Effector memory CD8-positive, alpha-beta T cell (primary cell): ENCODE data around the gene AKT3.
A peak's percentile ranks its signal among the peaks of the same experiment; 100 is the strongest.
"Not testable (repeated sequence)": the region's sequence is repeated elsewhere in the genome, so short reads cannot be mapped to it uniquely, and the experiment has no call there.

Source experiments
- ATAC-seq: fragments of 150-1000 bp; cut with Tn5 transposase; replicated peaks from 2 replicates; pipeline ENCODE4 v1.10.0; 2021; ENCODE audit warnings: mild to moderate bottlenecking, moderate library complexity
- DNase-seq, 3 experiments: peaks; one replicate each; pipeline ENCODE4 v3.0.0; 2021
- H3K27ac Mint-ChIP-seq, 2 donors: one replicate each; pipeline ENCODE4 v1.8.0; 2022; ENCODE audit warnings: mild to moderate bottlenecking in 2 of 2, mixed read lengths in 2 of 2, moderate library complexity in 2 of 2
- H3K27me3 Mint-ChIP-seq, 2 donors: one replicate each; pipeline ENCODE4 v1.8.0; 2022; ENCODE audit warnings: mixed read lengths in 2 of 2
- H3K36me3 Mint-ChIP-seq: one replicate; pipeline ENCODE4 v1.8.0; 2022; ENCODE audit warnings: mild to moderate bottlenecking, moderate library complexity, mixed read lengths; ENCODE audit not compliant: insufficient read depth
- H3K4me1 Mint-ChIP-seq, 2 donors: one replicate each; pipeline ENCODE4 v1.8.0; 2022; ENCODE audit warnings: low read depth in 2 of 2, mixed read lengths in 2 of 2
- H3K4me3 Mint-ChIP-seq, 2 donors: one replicate each; pipeline ENCODE4 v1.8.0; 2022; ENCODE audit warnings: mild to moderate bottlenecking in 2 of 2, mixed read lengths in 2 of 2, moderate library complexity in 2 of 2
- H3K9me3 Mint-ChIP-seq, 2 donors: one replicate each; pipeline ENCODE4 v1.8.0; 2022; ENCODE audit warnings: mixed read lengths in 2 of 2

AKT3 gene

GRCh38 chr1:243620096-243620495 lies 229.9 kb downstream of the AKT3 start:
- no peak for ATAC-seq
- no peak overlapping the region for H3K27ac Mint-ChIP-seq

GRCh38 chr1:243609698-243610097 lies 240.3 kb downstream of the AKT3 start:
- H3K36me3 Mint-ChIP-seq, result peaks cover 19% of the 10 kb centered on the region
- DNase-seq (no peak), ATAC-seq (no peak)
- H3K4me3 Mint-ChIP-seq, result no peak overlapping the region
- H3K27me3 Mint-ChIP-seq, result no peaks in the 10 kb centered on the region
- H3K9me3 Mint-ChIP-seq, result no peaks in the 10 kb centered on the region
- H3K4me1 Mint-ChIP-seq, result no peaks in the 10 kb centered on the region
- H3K27ac Mint-ChIP-seq, result no peak overlapping the region

More at GRCh38 chr1:243620096-243620495, 229.9 kb downstream of the AKT3 start:
- Mint-ChIP-seq H3K9me3 (peaks cover 0 to 6% of the 10 kb centered on the region in 2 donors), H3K27me3 (no peaks in the 10 kb centered on the region), H3K4me1 (peaks cover 14 to 25% of the 10 kb centered on the region in 2 donors), H3K36me3 (peaks cover 19% of the 10 kb centered on the region), H3K4me3 (no peak overlapping the region)
- no peak for DNase-seq

GRCh38 chr1:243605604-243606003 lies 244.4 kb downstream of the AKT3 start:
- Mint-ChIP-seq H3K9me3 (peaks cover 0 to 2% of the 10 kb centered on the region in 2 donors), H3K4me3 (no peak overlapping the region), H3K36me3 (peaks cover 10% of the 10 kb centered on the region), H3K27ac (peak overlapping the region in 1 of 2 donors; percentile 42), H3K27me3 (no peaks in the 10 kb centered on the region), H3K4me1 (no peaks in the 10 kb centered on the region)
- ATAC-seq (no peak), DNase-seq (no peak)

- H3K36me3 Mint-ChIP-seq, result peaks cover 7% of the 10 kb centered on the region
- H3K27me3 Mint-ChIP-seq, result no peaks in the 10 kb centered on the region
- no peak overlapping the region for H3K4me3 Mint-ChIP-seq
- peaks cover 0 to 2% of the 10 kb centered on the region in 2 donors for H3K9me3 Mint-ChIP-seq
- ATAC-seq, result no peak
- H3K27ac Mint-ChIP-seq, result no peak overlapping the region
- no peak for DNase-seq
- H3K4me1 Mint-ChIP-seq, result peaks cover 11 to 13% of the 10 kb centered on the region in 2 donors
These were observed 248.3 kb downstream of the AKT3 start for GRCh38 chr1:243601720-243602119.

- DNase-seq (no peak), ATAC-seq (peak; percentile 43)
- Mint-ChIP-seq H3K9me3 (peaks cover 0 to 2% of the 10 kb centered on the region in 2 donors), H3K27me3 (no peaks in the 10 kb centered on the region), H3K4me3 (peak overlapping the region in 1 of 2 donors; percentile 23), H3K36me3 (no peaks in the 10 kb centered on the region), H3K4me1 (peaks cover 26 to 30% of the 10 kb centered on the region in 2 donors), H3K27ac (peak overlapping the region; percentile 35 to 44)
These were observed 251.6 kb downstream of the AKT3 start for GRCh38 chr1:243598433-243598832.

GRCh38 chr1:243597383-243597782 lies 252.7 kb downstream of the AKT3 start:
- Mint-ChIP-seq H3K36me3 (no peaks in the 10 kb centered on the region), H3K4me3 (no peak overlapping the region), H3K9me3 (peaks cover 0 to 2% of the 10 kb centered on the region in 2 donors), H3K4me1 (peaks cover 26 to 30% of the 10 kb centered on the region in 2 donors), H3K27me3 (no peaks in the 10 kb centered on the region), H3K27ac (peak overlapping the region; percentile 63 to 96)
- ATAC-seq (no peak), DNase-seq (no peak)

GRCh38 chr1:243596431-243597062 lies 253.5 kb downstream of the AKT3 start:
- Mint-ChIP-seq H3K36me3 (no peaks in the 10 kb centered on the region), H3K27me3 (no peaks in the 10 kb centered on the region), H3K27ac (peak overlapping the region; percentile 71 to 96), H3K4me3 (peak overlapping the region; percentile 35 to 72), H3K4me1 (peaks cover 26 to 30% of the 10 kb centered on the region in 2 donors), H3K9me3 (no peaks in the 10 kb centered on the region)
- ATAC-seq (peak; percentile 88), DNase-seq (peak; percentile 14 to 23 (median 22))

- Mint-ChIP-seq H3K27me3 (no peaks in the 10 kb centered on the region), H3K9me3 (no peaks in the 10 kb centered on the region), H3K4me1 (peaks cover 26 to 30% of the 10 kb centered on the region in 2 donors), H3K27ac (peak overlapping the region; percentile 71 to 96), H3K36me3 (no peaks in the 10 kb centered on the region), H3K4me3 (peak overlapping the region; percentile 35 to 72)
- ATAC-seq (peak; percentile 62), DNase-seq (no peak)
These were observed 254.4 kb downstream of the AKT3 start for GRCh38 chr1:243595527-243596210.

- H3K4me3 Mint-ChIP-seq, result no peak overlapping the region
- no peaks in the 10 kb centered on the region for H3K27me3 Mint-ChIP-seq
- ATAC-seq (no peak), DNase-seq (no peak)
- peaks cover 0 to 2% of the 10 kb centered on the region in 2 donors for H3K9me3 Mint-ChIP-seq
- peaks cover 26 to 34% of the 10 kb centered on the region in 2 donors for H3K4me1 Mint-ChIP-seq
- peak overlapping the region; percentile 55 to 96 for H3K27ac Mint-ChIP-seq
- H3K36me3 Mint-ChIP-seq, result no peaks in the 10 kb centered on the region
These were observed 255.6 kb downstream of the AKT3 start for GRCh38 chr1:243594455-243594854.

- H3K27me3 Mint-ChIP-seq, H3K27ac Mint-ChIP-seq, DNase-seq, H3K9me3 Mint-ChIP-seq, ATAC-seq, H3K4me3 Mint-ChIP-seq, H3K36me3 Mint-ChIP-seq: not testable (repeated sequence)
- H3K4me1 Mint-ChIP-seq, result peaks cover 7 to 22% of the 10 kb centered on the region in 2 donors
These were observed 260.8 kb downstream of the AKT3 start for GRCh38 chr1:243589286-243589685.

- H3K27me3 Mint-ChIP-seq, result no peaks in the 10 kb centered on the region
- H3K4me3 Mint-ChIP-seq, result no peak overlapping the region
- ATAC-seq, result no peak
- DNase-seq, result no peak
- H3K27ac Mint-ChIP-seq, result peak overlapping the region in 1 of 2 donors; percentile 55
- no peaks in the 10 kb centered on the region for H3K36me3 Mint-ChIP-seq
- H3K4me1 Mint-ChIP-seq, result peaks cover 9 to 25% of the 10 kb centered on the region in 2 donors
- H3K9me3 Mint-ChIP-seq, result peaks cover 7 to 8% of the 10 kb centered on the region in 2 donors
These were observed 262.1 kb downstream of the AKT3 start for GRCh38 chr1:243587823-243588560.

- H3K36me3 Mint-ChIP-seq, result no peaks in the 10 kb centered on the region
- no peak overlapping the region for H3K4me3 Mint-ChIP-seq
- H3K27ac Mint-ChIP-seq, result no peak overlapping the region
- no peak for DNase-seq
- no peaks in the 10 kb centered on the region for H3K27me3 Mint-ChIP-seq
- H3K4me1 Mint-ChIP-seq, result peaks cover 9 to 25% of the 10 kb centered on the region in 2 donors
- peaks cover 7 to 8% of the 10 kb centered on the region in 2 donors for H3K9me3 Mint-ChIP-seq
- ATAC-seq, result no peak
These were observed 262.8 kb downstream of the AKT3 start for GRCh38 chr1:243587285-243587684.

- no peaks in the 10 kb centered on the region for H3K36me3 Mint-ChIP-seq
These were observed 264.1 kb downstream of the AKT3 start for GRCh38 chr1:243585982-243586381.

More at GRCh38 chr1:243585982-243586381, 264.1 kb downstream of the AKT3 start:
- ATAC-seq, result no peak
- H3K27me3 Mint-ChIP-seq, result no peaks in the 10 kb centered on the region
- no peak overlapping the region for H3K4me3 Mint-ChIP-seq
- DNase-seq, result no peak
- peaks cover 9 to 25% of the 10 kb centered on the region in 2 donors for H3K4me1 Mint-ChIP-seq
- H3K27ac Mint-ChIP-seq, result no peak overlapping the region
- peaks cover 7 to 8% of the 10 kb centered on the region in 2 donors for H3K9me3 Mint-ChIP-seq
